K562 (cell line): Measurements from ENCODE around the gene TRDN. TPM values are rescaled to one million over a fixed set of nuclear protein-coding genes. Genes with fewer than 3 reads are reported as not detected.
"Not testable (repeated sequence)": the region's sequence is repeated elsewhere in the genome, so short reads cannot be mapped to it uniquely, and the experiment has no call there.

ENCODE experiments used
- ATAC-seq: fragments of 200-7000 bp; cut with Tn5 transposase; 3 replicates; pipeline ENCODE4 v1.9.1; 2020; ENCODE audit warnings: moderate library complexity
- BruUV-seq: library from RNA; stranded (reverse); fragments of 400-500 nt; replicated peaks from 2 replicates; lab custom pipeline; 2021; lab: Mats Ljungman, UMichigan
- CTCF ChIA-PET: fragments of 300-600 bp; formaldehyde crosslinking; extraction: SDS; loops from one replicate; lab custom pipeline; 2021; ENCODE audit warnings: low intra/inter-chr PET ratio; lab: Yijun Ruan, JAX
- POLR2A ChIA-PET: fragments of 300-600, 350-650 bp; sonication (Branson Sonifier 250); formaldehyde crosslinking; extraction: SDS; loops from one replicate; lab custom pipeline; 2021; ENCODE audit warnings: antibody characterized with exemption, inconsistent platforms; lab: Yijun Ruan, JAX
- DNase-seq, 4 experiments: peaks; one replicate each; pipeline versions ENCODE4 v3.0.0 to v3.0.0-alpha.2; 2011 to 2018; ENCODE audit warnings: low spot score in 3 of 4, mixed read lengths in 3 of 4; ENCODE audit errors: extremely low read depth in 1 of 4
- FAIRE-seq: peaks from 2 replicates; lab custom pipeline; 2011; peaks lifted over from hg19 to GRCh38; lab: Jason Lieb, UNC
- H2AFZ ChIP-seq: 2 replicates; pipeline ENCODE4 v1.6.0; 2011; ENCODE audit warnings: low read depth, low read length, control low read depth, inconsistent platforms
- H3K27ac ChIP-seq: fragments of 200-600 bp; 3 replicates; pipeline ENCODE4 v1.8.0; 2011; ENCODE audit warnings: low read depth, mild to moderate bottlenecking, control low read depth, inconsistent platforms, low read length, moderate library complexity, mixed read lengths; ENCODE audit errors: extremely low read depth
- H3K27me3 ChIP-seq, 2 experiments: fragments of 300-600 bp in 1 of 2; 2 replicates in 1 of 2; 3 replicates in 1 of 2; pipeline versions ENCODE4 v1.6.0 to v1.8.0; 2011; ENCODE audit warnings: inconsistent platforms in 2 of 2, low read length in 2 of 2, mild to moderate bottlenecking in 1 of 2, mixed read lengths in 1 of 2, moderate library complexity in 1 of 2; ENCODE audit not compliant: control insufficient read depth in 2 of 2, insufficient read depth in 2 of 2
- H3K36me3 ChIP-seq: fragments of 300-600 bp; 3 replicates; pipeline ENCODE4 v1.8.0; 2011; ENCODE audit warnings: mild to moderate bottlenecking, low read length, inconsistent platforms; ENCODE audit not compliant: control insufficient read depth, insufficient read depth
- H3K4me1 ChIP-seq, 2 experiments: fragments of 200-600 bp in 1 of 2; replicated peaks in 1 of 2; 2 replicates in 1 of 2; 3 replicates in 1 of 2; pipeline versions ENCODE4 v1.5.1 to v1.8.0; 2011; ENCODE audit warnings: inconsistent platforms in 2 of 2, low read length in 2 of 2, mild to moderate bottlenecking in 1 of 2, mixed read lengths in 1 of 2, moderate library complexity in 1 of 2; ENCODE audit not compliant: control insufficient read depth in 2 of 2, insufficient read depth in 2 of 2
- H3K4me2 ChIP-seq: 2 replicates; pipeline ENCODE4 v1.6.1; 2011; ENCODE audit warnings: low read length, control low read depth, inconsistent platforms, mixed read lengths; ENCODE audit not compliant: insufficient read depth
- H3K4me3 ChIP-seq: fragments of 200-600 bp; sonication (generic), shearing (Covaris generic); 2 replicates; pipeline ENCODE4 v1.5.1; 2016; ENCODE audit warnings: control low read depth, inconsistent platforms
- H3K79me2 ChIP-seq: fragments of 200-600 bp; 3 replicates; pipeline ENCODE4 v1.8.0; 2011; ENCODE audit warnings: low read length, inconsistent platforms; ENCODE audit not compliant: control insufficient read depth, insufficient read depth
- H3K9ac ChIP-seq, 2 experiments: 2 replicates each; pipeline versions ENCODE4 v1.6.0 to v1.6.1; 2011; ENCODE audit warnings: low read depth in 2 of 2, low read length in 2 of 2, control low read depth in 1 of 2, inconsistent platforms in 1 of 2, mild to moderate bottlenecking in 1 of 2, mixed read lengths in 1 of 2; ENCODE audit not compliant: insufficient read depth in 1 of 2
- H3K9me1 ChIP-seq: one replicate; pipeline ENCODE4 v1.6.0; 2011; ENCODE audit warnings: inconsistent platforms, mild to moderate bottlenecking, low read length, moderate library complexity; ENCODE audit not compliant: control insufficient read depth, insufficient read depth
- H3K9me3 ChIP-seq: replicated peaks from 2 replicates; pipeline ENCODE4 v1.5.1; 2011; ENCODE audit warnings: low read depth, low read length, inconsistent platforms; ENCODE audit not compliant: control insufficient read depth, insufficient read depth
- H4K20me1 ChIP-seq: replicated peaks from 2 replicates; pipeline ENCODE4 v1.6.1; 2011; ENCODE audit warnings: low read length, inconsistent platforms, mixed read lengths; ENCODE audit not compliant: control insufficient read depth, insufficient read depth
- BHLHE40 ChIP-seq: IDR thresholded peaks from 2 replicates; pipeline ENCODE4 v1.6.1; 2011; ENCODE audit warnings: low read length, improper control_type of control experiment
- ESRRA ChIP-seq: fragments of 450-650 bp; IDR thresholded peaks from 2 replicates; pipeline ENCODE4 v1.6.1; 2014; ENCODE audit warnings: low read depth, mild to moderate bottlenecking, moderate library complexity, borderline replicate concordance
- FIP1L1 ChIP-seq: fragments of 200-400 bp; formaldehyde crosslinking; IDR thresholded peaks from 2 replicates; pipeline ENCODE4 v1.6.1; 2018; ENCODE audit warnings: mild to moderate bottlenecking, low read depth, low read length; ENCODE audit not compliant: poor library complexity, severe bottlenecking
- MIER1 ChIP-seq: fragments of 450-650 bp; IDR thresholded peaks from 2 replicates; pipeline ENCODE4 v1.6.1; 2016; ENCODE audit warnings: antibody characterized with exemption, mild to moderate bottlenecking, low read depth
- NCOA4 ChIP-seq: fragments of 450-650 bp; IDR thresholded peaks from 2 replicates; pipeline ENCODE4 v1.6.1; 2018; ENCODE audit warnings: mild to moderate bottlenecking; ENCODE audit not compliant: partially characterized antibody
- NCOA6 ChIP-seq: fragments of 450-650 bp; IDR thresholded peaks from 2 replicates; pipeline ENCODE4 v1.6.1; 2017; ENCODE audit warnings: mild to moderate bottlenecking
- SAP30 ChIP-seq: fragments of 200-600 bp; sonication (generic); IDR thresholded peaks from 2 replicates; pipeline ENCODE4 v1.6.1; 2012; ENCODE audit warnings: borderline replicate concordance, low read depth, mild to moderate bottlenecking, moderate library complexity, low read length, control low read depth, inconsistent platforms; ENCODE audit not compliant: insufficient read depth, poor library complexity, severe bottlenecking
- SRSF3 ChIP-seq: fragments of 200-400 bp; formaldehyde crosslinking; IDR thresholded peaks from 2 replicates; pipeline ENCODE4 v1.6.1; 2016; ENCODE audit warnings: mild to moderate bottlenecking, low read length, moderate library complexity; ENCODE audit not compliant: insufficient read depth
- ZNF830 ChIP-seq: fragments of 250-450 bp; sonication (Bioruptor Pico); IDR thresholded peaks from 2 replicates; pipeline ENCODE4 v1.5.0; 2021; ENCODE audit warnings: mild to moderate bottlenecking
- WGBS: fragments of 100-300 bp; shearing (Covaris generic); methylation state at CpG from one replicate; pipeline ENCODE4 v1.1.6; 2016; ENCODE audit warnings: low coverage, mixed read lengths; ENCODE audit not compliant: insufficient coverage; ENCODE audit errors: missing lambda C conversion rate; 5-methylcytosine and 5-hydroxymethylcytosine counted together
- in situ Hi-C: fragments of 300-500 bp; cut with MboI; formaldehyde crosslinking; loops from 4 replicates; pipeline ENCODE4 v1.15.0; 2018; ENCODE audit warnings: inconsistent platforms, mixed read lengths
- intact Hi-C: fragments of 100-400 bp; cut with micrococcal nuclease; formaldehyde crosslinking; loops from 2 replicates; pipeline ENCODE4 v1.14.2; 2022
- polyA plus RNA-seq, 8 experiments: library from polyadenylated mRNA; depleted of rRNA in 4 of 8; stranded (reverse) in 5 of 8; unstranded in 3 of 8; fragments of >200 nt; fragmentation: Nextera tagmentation in 2 of 8; fragmentation: Illumina TruSeq in 1 of 8; extraction: Ambion mirVana in 2 of 8; extraction: Trizol in 1 of 8; gene quantifications; 2 replicates each; pipeline versions ENCODE4 v1.2.1 to v1.2.3, GENCODE V29; 2011 to 2014; ENCODE audit warnings: inconsistent platforms in 1 of 8, missing spikeins in 1 of 8
- total RNA-seq, 7 experiments: library from RNA; depleted of rRNA in 6 of 7; stranded (reverse); fragments of >200 nt in 6 of 7; fragmentation: Illumina TruSeq in 2 of 7; extraction: Trizol in 2 of 7; gene quantifications; 2 replicates each; pipeline versions ENCODE4 v1.2.1 to v1.2.3, GENCODE V29; 2011 to 2021; ENCODE audit warnings: low replicate concordance in 1 of 7
- TF ChIP-seq, protein P1 (sequence below): sonication (generic); formaldehyde crosslinking; IDR thresholded peaks from 2 replicates; pipeline ENCODE4 v1.9.0; 2022; ENCODE audit warnings: mild to moderate bottlenecking, missing genetic modification reagents
- TF ChIP-seq, protein P2 (sequence below): fragments of 250-450 bp; sonication (Bioruptor Pico); IDR thresholded peaks from 2 replicates; pipeline ENCODE4 v1.8.0; 2021; ENCODE audit warnings: moderate library complexity, mild to moderate bottlenecking, inconsistent platforms

The TRDN gene
- total and polyA plus RNA-seq, 9 of the 15 experiments (the other 6 are each of a cell fraction or from before 2014, with no cell fraction given) = 0.05 to 0.50 (median 0.16) TPM

DNA sequence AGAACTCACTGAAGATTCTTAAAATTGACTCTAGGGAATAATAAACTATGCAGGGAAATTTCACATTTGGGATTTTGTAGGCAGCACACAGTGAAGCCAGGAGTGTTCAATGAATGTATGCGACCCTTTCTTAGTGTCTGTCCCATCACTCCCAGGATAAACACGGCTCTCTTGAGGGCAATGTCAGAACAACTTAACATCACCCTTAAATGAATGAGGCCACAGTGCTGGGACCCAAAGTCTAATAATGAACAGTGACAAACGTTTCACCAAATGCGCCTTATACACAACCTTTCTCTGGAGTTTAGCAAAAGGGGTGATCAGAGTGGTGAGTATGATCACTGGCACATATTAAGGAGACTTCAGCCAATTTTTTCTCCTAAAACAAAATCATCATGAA lies 403.4 kb downstream of the TRDN start:
- Histone ChIP-seq H3K9me1 (no peaks in the 10 kb centered on the region), H3K9ac (no peak overlapping the region), H3K36me3 (no peaks in the 10 kb centered on the region), H3K4me3 (no peak overlapping the region), H3K27ac (no peak overlapping the region), H3K79me2 (no peaks in the 10 kb centered on the region), H3K27me3 (no peaks in the 10 kb centered on the region), H2AFZ (no peak overlapping the region), H3K9me3 (0 out of 2 replicates have a peak, but pooled peaks cover 1% of the 10 kb centered on the region), H3K4me2 (no peak overlapping the region), H4K20me1 (no peaks in the 10 kb centered on the region), H3K4me1 (no peaks in the 10 kb centered on the region)
- ATAC-seq = no peak
- TF ChIP-seq SRSF3 = no peak
- TF ChIP-seq MIER1 = no peak
- TF ChIP-seq FIP1L1 = no peak
- TF ChIP-seq SAP30 = no peak
- TF ChIP-seq NCOA4 = no peak
- no peak for TF ChIP-seq NCOA6
- no peak for TF ChIP-seq BHLHE40
- TF ChIP-seq, protein P1, sequence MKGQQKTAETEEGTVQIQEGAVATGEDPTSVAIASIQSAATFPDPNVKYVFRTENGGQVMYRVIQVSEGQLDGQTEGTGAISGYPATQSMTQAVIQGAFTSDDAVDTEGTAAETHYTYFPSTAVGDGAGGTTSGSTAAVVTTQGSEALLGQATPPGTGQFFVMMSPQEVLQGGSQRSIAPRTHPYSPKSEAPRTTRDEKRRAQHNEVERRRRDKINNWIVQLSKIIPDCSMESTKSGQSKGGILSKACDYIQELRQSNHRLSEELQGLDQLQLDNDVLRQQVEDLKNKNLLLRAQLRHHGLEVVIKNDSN (CRISPR knock-in tag) = no peak
- no peak for TF ChIP-seq ZNF830
- TF ChIP-seq ESRRA = no peak
- TF ChIP-seq, protein P2, sequence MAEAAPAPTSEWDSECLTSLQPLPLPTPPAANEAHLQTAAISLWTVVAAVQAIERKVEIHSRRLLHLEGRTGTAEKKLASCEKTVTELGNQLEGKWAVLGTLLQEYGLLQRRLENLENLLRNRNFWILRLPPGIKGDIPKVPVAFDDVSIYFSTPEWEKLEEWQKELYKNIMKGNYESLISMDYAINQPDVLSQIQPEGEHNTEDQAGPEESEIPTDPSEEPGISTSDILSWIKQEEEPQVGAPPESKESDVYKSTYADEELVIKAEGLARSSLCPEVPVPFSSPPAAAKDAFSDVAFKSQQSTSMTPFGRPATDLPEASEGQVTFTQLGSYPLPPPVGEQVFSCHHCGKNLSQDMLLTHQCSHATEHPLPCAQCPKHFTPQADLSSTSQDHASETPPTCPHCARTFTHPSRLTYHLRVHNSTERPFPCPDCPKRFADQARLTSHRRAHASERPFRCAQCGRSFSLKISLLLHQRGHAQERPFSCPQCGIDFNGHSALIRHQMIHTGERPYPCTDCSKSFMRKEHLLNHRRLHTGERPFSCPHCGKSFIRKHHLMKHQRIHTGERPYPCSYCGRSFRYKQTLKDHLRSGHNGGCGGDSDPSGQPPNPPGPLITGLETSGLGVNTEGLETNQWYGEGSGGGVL = no peak
- POLR2A ChIA-PET = no interaction called here
- no TSS peak for BruUV-seq
- FAIRE-seq = no peak
- intact Hi-C loops = no loop called here
- no peak for DNase-seq
- CTCF ChIA-PET = no interaction called here
- in situ Hi-C loops = no loop called here
- WGBS = 9% methylated on average over 4 of the region's 4 CpGs

DNA sequence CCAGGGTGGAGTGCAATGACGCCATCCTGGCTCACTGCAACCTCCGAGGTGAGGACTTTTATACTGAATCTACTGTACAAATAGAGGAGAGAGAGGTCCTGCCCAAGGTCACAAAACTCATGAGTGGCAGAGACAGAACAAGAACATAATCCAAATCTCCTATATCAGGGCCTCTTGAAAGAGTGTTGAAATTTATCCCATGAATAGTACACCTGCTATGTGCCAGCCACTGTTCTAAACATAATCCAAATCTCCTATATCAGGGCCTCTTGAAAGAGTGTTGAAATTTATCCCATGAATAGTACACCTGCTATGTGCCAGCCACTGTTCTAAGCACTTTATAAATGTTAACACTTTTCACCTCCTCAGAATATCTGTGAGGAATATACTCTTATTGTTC lies 409.0 kb downstream of the TRDN start:
- H3K9me1 ChIP-seq, CTCF ChIA-PET, intact Hi-C loops, H3K9me3 ChIP-seq, H3K79me2 ChIP-seq, H3K4me1 ChIP-seq, H3K27me3 ChIP-seq, BruUV-seq, H3K4me2 ChIP-seq, H3K4me3 ChIP-seq, H3K36me3 ChIP-seq, DNase-seq, in situ Hi-C loops, H4K20me1 ChIP-seq, FAIRE-seq, H3K9ac ChIP-seq, H3K27ac ChIP-seq, H2AFZ ChIP-seq, ATAC-seq, POLR2A ChIA-PET: not testable (repeated sequence)
- WGBS = 0% methylated on average over 2 of the region's 2 CpGs
